Measurements from ENCODE around the gene CBX5.
"Not testable (repeated sequence)": the region's sequence is repeated elsewhere in the genome, so short reads cannot be mapped to it uniquely, and the experiment has no call there.

The CBX5 gene

GRCh38 chr12:54279632-54280467 lies at the start of gene CBX5:
CBX5 (minus strand) TSS chr12:54280122; CDS start chr12:54257650, 22,472 bp downstream.
- peak; percentile 99 for DNase-seq

GRCh38 chr12:54328595-54329337 lies 48.8 kb upstream of the CBX5 start:
- no peak for DNase-seq

GRCh38 chr12:54325442-54326109 lies 45.7 kb upstream of the CBX5 start:
- not testable (repeated sequence) for DNase-seq

GRCh38 chr12:54324617-54325441 lies 44.9 kb upstream of the CBX5 start, which contains the start of gene COPZ1:
COPZ1 (plus strand) TSS chr12:54325131; CDS start chr12:54325164, 33 bp downstream.
- peak; percentile 99 for DNase-seq

GRCh38 chr12:54321363-54321762 lies 41.4 kb upstream of the CBX5 start:
- DNase-seq: no peak

- DNase-seq: not testable (repeated sequence)
Observed at GRCh38 chr12:54312309-54312708, 32.4 kb upstream of the CBX5 start.

- no peak for DNase-seq
Observed at GRCh38 chr12:54311051-54311450, 31.1 kb upstream of the CBX5 start.

GRCh38 chr12:54306925-54307741 lies 27.2 kb upstream of the CBX5 start:
- peak; percentile 56 for DNase-seq

- peak; percentile 37 for DNase-seq
Observed at GRCh38 chr12:54304187-54304810, 24.4 kb upstream of the CBX5 start.

- DNase-seq: no peak
Observed at GRCh38 chr12:54303640-54304039, 23.7 kb upstream of the CBX5 start.

- DNase-seq: no peak
Observed at GRCh38 chr12:54301428-54302048, 21.6 kb upstream of the CBX5 start.

GRCh38 chr12:54300732-54301427 lies 21.0 kb upstream of the CBX5 start, which contains the start of gene NFE2:
NFE2 (minus strand) TSS chr12:54301015; CDS start chr12:54295248, 5,767 bp downstream.
- peak; percentile 70 for DNase-seq

GRCh38 chr12:54300225-54300731 lies 20.4 kb upstream of the CBX5 start:
- DNase-seq: no peak

GRCh38 chr12:54299515-54300224 lies 19.7 kb upstream of the CBX5 start:
- no peak for DNase-seq

- DNase-seq: no peak
Observed at GRCh38 chr12:54298904-54299303, 19.0 kb upstream of the CBX5 start.

GRCh38 chr12:54296393-54297099 lies 16.6 kb upstream of the CBX5 start:
- DNase-seq: no peak

GRCh38 chr12:54294953-54295566 lies 15.1 kb upstream of the CBX5 start:
- DNase-seq: no peak

Data from right hindlimb (tissue), 1 donor.